ENCODE data around the gene IL9. TPM values are rescaled to one million over a fixed set of nuclear protein-coding genes. Genes with fewer than 3 reads are reported as not detected.

Gene IL9
- total and polyA plus RNA-seq, 2 of the 4 experiments (the other 2 are of a cell fraction), result not detected

GRCh38 chr5:135851915-135852845 lies 43.5 kb downstream of the IL9 start:
- H4K91ac ChIP-seq (ENCODE audit: insufficient read depth, low read depth, low read length), result no peak overlapping the region
- ChIA-PET CTCF (no interaction called here), POLR2A (ENCODE audit: unreplicated experiment) (no interaction called here)
- no TSS peak for BruUV-seq (replicated peaks)
- 79% methylated on average over 20 of the region's 34 CpGs; no CpG with 5 or more reads in 1 of the 2 experiments for WGBS, 2 experiments (ENCODE audit: extremely low coverage in 2 of 2, insufficient read length in 1 of 2)
- DNase-seq, result no peak
- dilution Hi-C loops (cut with HindIII; ENCODE audit: low sequenced_read_pairs, unreplicated experiment), result no loop called here
- H3K4me2 ChIP-seq (ENCODE audit: low read depth, low read length), result no peak overlapping the region
- no peak overlapping the region for H3K23ac ChIP-seq (ENCODE audit: low read depth, low read length)
- no peaks in the 10 kb centered on the region for H3K79me1 ChIP-seq (ENCODE audit: low read depth in 1 of 2, low read length in 2 of 2)
- no peak overlapping the region for H3K56ac ChIP-seq (ENCODE audit: extremely low read depth, insufficient read depth, low read length)
- no peak overlapping the region for H2AK5ac ChIP-seq (ENCODE audit: low read depth, low read length)
- H4K8ac ChIP-seq (ENCODE audit: low read depth in 2 of 2, low read length in 2 of 2), result no peak overlapping the region
- no peak overlapping the region for H3K4me3 ChIP-seq (ENCODE audit: insufficient read depth, low read depth, low read length)
- H3K14ac ChIP-seq (replicated peaks; ENCODE audit: low read depth, low read length), result no peak overlapping the region
- H3K36me3 ChIP-seq (ENCODE audit: control insufficient read depth, insufficient read depth, low read length), result no peaks in the 10 kb centered on the region
- H3K18ac ChIP-seq (ENCODE audit: low read depth, low read length), result no peak overlapping the region
- intact Hi-C loops (cut with micrococcal nuclease), result no loop called here
- TF ChIP-seq, protein P1, sequence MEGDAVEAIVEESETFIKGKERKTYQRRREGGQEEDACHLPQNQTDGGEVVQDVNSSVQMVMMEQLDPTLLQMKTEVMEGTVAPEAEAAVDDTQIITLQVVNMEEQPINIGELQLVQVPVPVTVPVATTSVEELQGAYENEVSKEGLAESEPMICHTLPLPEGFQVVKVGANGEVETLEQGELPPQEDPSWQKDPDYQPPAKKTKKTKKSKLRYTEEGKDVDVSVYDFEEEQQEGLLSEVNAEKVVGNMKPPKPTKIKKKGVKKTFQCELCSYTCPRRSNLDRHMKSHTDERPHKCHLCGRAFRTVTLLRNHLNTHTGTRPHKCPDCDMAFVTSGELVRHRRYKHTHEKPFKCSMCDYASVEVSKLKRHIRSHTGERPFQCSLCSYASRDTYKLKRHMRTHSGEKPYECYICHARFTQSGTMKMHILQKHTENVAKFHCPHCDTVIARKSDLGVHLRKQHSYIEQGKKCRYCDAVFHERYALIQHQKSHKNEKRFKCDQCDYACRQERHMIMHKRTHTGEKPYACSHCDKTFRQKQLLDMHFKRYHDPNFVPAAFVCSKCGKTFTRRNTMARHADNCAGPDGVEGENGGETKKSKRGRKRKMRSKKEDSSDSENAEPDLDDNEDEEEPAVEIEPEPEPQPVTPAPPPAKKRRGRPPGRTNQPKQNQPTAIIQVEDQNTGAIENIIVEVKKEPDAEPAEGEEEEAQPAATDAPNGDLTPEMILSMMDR (conservative IDR thresholded peaks at IDR 0.05; ENCODE audit: low read depth, low read length), result no peak
- no peaks in the 10 kb centered on the region for H3K4me1 ChIP-seq (ENCODE audit: control insufficient read depth, insufficient read depth, low read length)
- H2BK20ac ChIP-seq (ENCODE audit: low read depth, low read length), result no peak overlapping the region
- no peaks in the 10 kb centered on the region; the same call in 1 of the 2 replicates for H3K27me3 ChIP-seq (ENCODE audit: control insufficient read depth, insufficient read depth, low read length)
- H2AFZ ChIP-seq (replicated peaks; ENCODE audit: low read length, poor library complexity), result no peak overlapping the region
- no peak overlapping the region for H3K4ac ChIP-seq (ENCODE audit: low read depth, low read length)
- no peak overlapping the region for H2BK5ac ChIP-seq (ENCODE audit: low read depth, low read length, poor library complexity, severe bottlenecking)
- no peak overlapping the region for H2AK9ac ChIP-seq (replicated peaks; ENCODE audit: low read depth, low read length, poor library complexity)
- H2BK15ac ChIP-seq (ENCODE audit: low read depth, low read length), result no peak overlapping the region
- no peak overlapping the region for H2BK120ac ChIP-seq (ENCODE audit: low read depth, low read length)
- ATAC-seq (ENCODE audit: low read depth), result no peak
- no peak overlapping the region for H3K27ac ChIP-seq (ENCODE audit: insufficient read depth, low read length)
- no peaks in the 10 kb centered on the region for H3K9me3 ChIP-seq (ENCODE audit: control insufficient read depth, insufficient read depth, low read length)
- no peaks in the 10 kb centered on the region for H4K20me1 ChIP-seq (ENCODE audit: insufficient read depth, low read length)
- in situ Hi-C loops (cut with MboI; ENCODE audit: low sequenced_read_pairs), result no loop called here
- H3K9me1 ChIP-seq (ENCODE audit: insufficient read depth, low read length), result no peaks in the 10 kb centered on the region
- H4K5ac ChIP-seq (ENCODE audit: low read depth, low read length), result no peak overlapping the region
- H3K9ac ChIP-seq (ENCODE audit: low read depth, low read length), result no peak overlapping the region

Measured in IMR-90 (cell line).